OCI-LY7 (cell line): ENCODE measurements around the gene DGKQ.

Experiments used
- CTCF ChIP-seq: fragments of 200-600 bp; sonication (generic); conservative IDR thresholded peaks from 2 replicates; pipeline ENCODE4 v1.5.1; 2014; ENCODE audit warnings: mild to moderate bottlenecking, antibody characterized with exemption, low read length, moderate library complexity, mixed read lengths
- EZH2phosphoT487 ChIP-seq: fragments of 200-600 bp; sonication (generic); IDR thresholded peaks from 2 replicates; pipeline ENCODE4 v1.6.1; 2018; ENCODE audit warnings: low read depth, borderline replicate concordance, mild to moderate bottlenecking, mixed run types, antibody characterized with exemption, low read length, moderate library complexity, mixed read lengths

DNA sequence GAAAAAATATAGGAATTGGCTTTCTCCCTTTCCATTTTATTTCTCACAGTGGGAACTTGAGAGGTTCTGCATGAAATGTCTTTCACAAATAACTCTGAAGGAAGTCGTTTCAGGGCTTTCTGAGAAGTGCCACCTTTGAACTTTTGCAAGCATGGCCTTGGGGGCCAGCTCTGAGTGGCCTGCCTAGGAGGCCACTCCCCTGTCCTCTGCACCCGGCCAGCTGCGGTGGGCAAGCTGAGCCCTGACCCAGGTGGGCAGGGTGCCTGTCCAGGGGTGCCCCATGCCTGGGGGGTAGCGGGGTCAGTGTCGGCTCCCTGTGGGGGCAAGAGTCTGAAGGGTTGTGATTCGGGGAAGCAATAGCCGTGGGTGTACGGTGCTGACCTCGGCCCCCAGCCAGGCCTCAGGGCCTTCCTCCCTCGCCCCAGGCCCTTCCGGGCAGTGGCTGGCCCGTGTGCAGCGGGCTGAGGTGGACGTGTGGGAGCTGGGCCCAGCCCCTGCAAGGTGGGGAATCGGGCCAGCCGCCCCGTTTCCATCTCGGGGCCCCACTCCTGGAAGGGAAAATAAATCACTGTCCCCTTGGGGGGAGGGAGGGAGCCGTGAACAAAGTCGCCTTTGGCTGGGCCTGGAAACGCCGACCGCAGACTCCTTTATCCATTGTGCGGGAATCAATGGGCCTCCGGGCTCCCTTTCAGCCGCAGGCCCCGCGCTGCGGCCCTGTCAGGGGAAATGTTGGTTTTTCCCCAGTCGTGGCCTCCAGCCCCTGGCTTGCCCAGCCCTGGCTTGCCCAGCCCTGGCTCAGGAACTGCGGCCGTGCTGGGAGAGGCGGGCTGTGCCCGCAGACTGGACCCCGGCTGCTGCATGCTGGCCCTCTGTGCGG lies 41.2 kb upstream of the DGKQ start:
- TF ChIP-seq CTCF (no peak), EZH2phosphoT487 (no peak)
